Right atrium auricular region (tissue), 2 donors: Measurements from ENCODE around the gene KRT33A. TPM values are rescaled to one million over a fixed set of nuclear protein-coding genes. Genes with fewer than 3 reads are reported as not detected.

Source experiments
- DNase-seq: peaks from one replicate; pipeline ENCODE4 v3.0.0-alpha.2; 2019; ENCODE audit warnings: low spot score
- H3K27ac ChIP-seq, 2 donors: fragments of 200-600 bp; sonication (generic); 1 replicate in 1 of 2; 2 replicates in 1 of 2; pipeline ENCODE4 v1.5.1; 2016 to 2019
- H3K27me3 ChIP-seq, 2 donors: fragments of 200-600 bp; sonication (generic); one replicate each; pipeline versions ENCODE4 v1.5.1 to v1.6.0; 2017 to 2019
- H3K36me3 ChIP-seq: fragments of 200-600 bp; sonication (generic); one replicate; pipeline ENCODE4 v1.5.1; 2016
- H3K4me1 ChIP-seq, 2 donors: fragments of 200-600 bp; sonication (generic); one replicate each; pipeline versions ENCODE4 v1.5.1 to v1.6.0; 2017 to 2019
- H3K4me3 ChIP-seq, 2 donors: fragments of 200-600 bp; sonication (generic); 1 replicate in 1 of 2; 2 replicates in 1 of 2; pipeline ENCODE4 v1.5.1; 2017 to 2019; ENCODE audit warnings: mild to moderate bottlenecking in 1 of 2, moderate library complexity in 1 of 2
- H3K9me3 ChIP-seq, 2 donors: fragments of 200-600 bp; sonication (generic); one replicate each; pipeline ENCODE4 v1.5.1; 2019
- total RNA-seq, 2 donors: library from RNA; depleted of rRNA; stranded (reverse); fragments of >200 nt; gene quantifications; one replicate each; pipeline ENCODE4 v1.1.0, GENCODE V29; 2016
- TF ChIP-seq, protein P1 (sequence below), 2 donors: fragments of 200-600 bp; sonication (generic); IDR thresholded peaks; one replicate each; pipeline ENCODE4 v1.5.1; 2019; ENCODE audit warnings: antibody characterized with exemption in 2 of 2

KRT33A gene
- total RNA-seq, 2 donors from 2014 or later = not detected

GRCh38 chr17:41318231-41318630 lies 32.4 kb downstream of the KRT33A start:
- no peaks in the 10 kb centered on the region for H3K4me1 ChIP-seq
- peaks cover 0 to 18% of the 10 kb centered on the region in 2 donors for H3K9me3 ChIP-seq
- no peak for DNase-seq
- TF ChIP-seq, protein P1, sequence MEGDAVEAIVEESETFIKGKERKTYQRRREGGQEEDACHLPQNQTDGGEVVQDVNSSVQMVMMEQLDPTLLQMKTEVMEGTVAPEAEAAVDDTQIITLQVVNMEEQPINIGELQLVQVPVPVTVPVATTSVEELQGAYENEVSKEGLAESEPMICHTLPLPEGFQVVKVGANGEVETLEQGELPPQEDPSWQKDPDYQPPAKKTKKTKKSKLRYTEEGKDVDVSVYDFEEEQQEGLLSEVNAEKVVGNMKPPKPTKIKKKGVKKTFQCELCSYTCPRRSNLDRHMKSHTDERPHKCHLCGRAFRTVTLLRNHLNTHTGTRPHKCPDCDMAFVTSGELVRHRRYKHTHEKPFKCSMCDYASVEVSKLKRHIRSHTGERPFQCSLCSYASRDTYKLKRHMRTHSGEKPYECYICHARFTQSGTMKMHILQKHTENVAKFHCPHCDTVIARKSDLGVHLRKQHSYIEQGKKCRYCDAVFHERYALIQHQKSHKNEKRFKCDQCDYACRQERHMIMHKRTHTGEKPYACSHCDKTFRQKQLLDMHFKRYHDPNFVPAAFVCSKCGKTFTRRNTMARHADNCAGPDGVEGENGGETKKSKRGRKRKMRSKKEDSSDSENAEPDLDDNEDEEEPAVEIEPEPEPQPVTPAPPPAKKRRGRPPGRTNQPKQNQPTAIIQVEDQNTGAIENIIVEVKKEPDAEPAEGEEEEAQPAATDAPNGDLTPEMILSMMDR (IDR thresholded peaks at IDR 0.05) = no peak
- H3K27ac ChIP-seq = no peak overlapping the region
- no peaks in the 10 kb centered on the region for H3K27me3 ChIP-seq
- no peak overlapping the region for H3K4me3 ChIP-seq
- H3K36me3 ChIP-seq = no peaks in the 10 kb centered on the region

- no peaks in the 10 kb centered on the region for H3K36me3 ChIP-seq
- DNase-seq = no peak
Observed at GRCh38 chr17:41315814-41316445, 34.7 kb downstream of the KRT33A start.

DNA sequence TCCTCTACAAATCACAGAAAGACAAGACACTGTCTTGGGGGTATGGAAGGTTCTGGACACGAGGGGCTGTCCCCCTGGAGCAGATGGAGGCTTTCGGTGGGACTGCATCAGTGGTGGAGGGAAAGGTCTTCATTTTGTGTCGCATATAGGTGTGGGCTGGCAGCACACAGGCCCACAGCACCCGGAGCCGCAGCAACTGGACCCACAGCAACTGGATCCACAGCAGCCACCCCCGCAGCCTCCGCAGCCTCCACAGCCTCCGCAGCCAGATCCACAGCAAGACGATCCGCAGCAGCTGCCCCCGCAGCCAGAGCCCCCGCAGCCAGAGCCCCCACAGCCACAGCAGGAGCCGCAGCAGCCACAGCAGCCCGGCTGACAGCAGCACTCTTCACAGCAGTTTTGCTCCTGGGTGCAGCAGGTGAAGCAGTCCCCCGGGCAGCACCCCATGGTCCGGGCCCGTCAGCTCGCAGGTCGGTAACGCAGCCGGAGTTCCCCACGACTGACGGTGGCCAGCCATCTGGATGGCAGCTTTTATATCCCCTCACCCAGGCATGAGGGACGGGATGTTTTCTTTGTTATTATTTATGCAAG lies 35.3 kb downstream of the KRT33A start, which contains the start of gene KRTAP17-1:
KRTAP17-1 (minus strand) TSS at position 507 of the 591 bp plus-strand sequence; CDS start at position 447, 60 bp downstream.
- H3K36me3 ChIP-seq = no peaks in the 10 kb centered on the region
- H3K27me3 ChIP-seq = no peaks in the 10 kb centered on the region
- TF ChIP-seq, protein P1 (IDR thresholded peaks at IDR 0.05) = no peak
- H3K4me3 ChIP-seq = no peak within 1 kb of the TSS
- no peaks in the 10 kb centered on the region for H3K4me1 ChIP-seq
- no peak within 1 kb of the TSS for H3K27ac ChIP-seq
- peaks cover 0 to 14% of the 10 kb centered on the region in 2 donors for H3K9me3 ChIP-seq
- DNase-seq = no peak

More at GRCh38 chr17:41315814-41316445, 34.7 kb downstream of the KRT33A start:
- H3K9me3 ChIP-seq = peaks cover 0 to 18% of the 10 kb centered on the region in 2 donors
- no peaks in the 10 kb centered on the region for H3K27me3 ChIP-seq
- no peak overlapping the region for H3K27ac ChIP-seq
- H3K4me3 ChIP-seq = no peak overlapping the region
- no peaks in the 10 kb centered on the region for H3K4me1 ChIP-seq
- TF ChIP-seq, protein P1 (IDR thresholded peaks at IDR 0.05) = no peak

- Histone ChIP-seq H3K36me3 (no peaks in the 10 kb centered on the region), H3K27me3 (no peaks in the 10 kb centered on the region), H3K4me1 (no peaks in the 10 kb centered on the region), H3K4me3 (no peak overlapping the region), H3K27ac (no peak overlapping the region), H3K9me3 (no peaks in the 10 kb centered on the region)
- no peak for DNase-seq
- TF ChIP-seq, protein P1 (IDR thresholded peaks at IDR 0.05) = no peak
Observed at GRCh38 chr17:41311111-41311510, 39.5 kb downstream of the KRT33A start.

- Histone ChIP-seq H3K27ac (no peak within 1 kb of the TSS), H3K27me3 (no peaks in the 10 kb centered on the region), H3K4me3 (peak within 1 kb of the TSS in 1 of 2 donors; percentile 3), H3K4me1 (no peaks in the 10 kb centered on the region), H3K9me3 (no peaks in the 10 kb centered on the region), H3K36me3 (no peaks in the 10 kb centered on the region)
- TF ChIP-seq, protein P1 (IDR thresholded peaks at IDR 0.05) = no peak
- no peak for DNase-seq
Observed at GRCh38 chr17:41308918-41309359, 41.7 kb downstream of the KRT33A start, which contains the start of gene KRTAP16-1. TSS of gene KRTAP16-1 (minus strand) at chr17:41309309. CDS start at chr17:41309253, 56 bp downstream.
